HUES6 (cell line): Measurements from ENCODE around the gene TMEM131L.
"Not testable (repeated sequence)": the region's sequence is repeated elsewhere in the genome, so short reads cannot be mapped to it uniquely, and the experiment has no call there.

ENCODE experiments used
- H3K27ac ChIP-seq: 2 replicates; pipeline ENCODE4 v1.7.0; 2013; ENCODE audit warnings: low read depth, mild to moderate bottlenecking, low read length, inconsistent platforms
- H3K27me3 ChIP-seq: 2 replicates; pipeline ENCODE4 v1.6.1; 2013; ENCODE audit warnings: low read length; ENCODE audit not compliant: control insufficient read depth, insufficient read depth
- H3K36me3 ChIP-seq: 2 replicates; pipeline ENCODE4 v1.6.1; 2013; ENCODE audit warnings: low read length; ENCODE audit not compliant: control insufficient read depth, insufficient read depth
- H3K4me1 ChIP-seq: 2 replicates; pipeline ENCODE4 v1.6.1; 2013; ENCODE audit warnings: low read length; ENCODE audit not compliant: control insufficient read depth, insufficient read depth
- H3K4me3 ChIP-seq: 2 replicates; pipeline ENCODE4 v1.5.1; 2013; ENCODE audit warnings: low read depth, low read length
- H3K9ac ChIP-seq: one replicate; pipeline ENCODE4 v1.6.1; 2013; ENCODE audit warnings: mild to moderate bottlenecking, low read length
- H3K9me3 ChIP-seq: 2 replicates; pipeline ENCODE4 v1.6.1; 2013; ENCODE audit warnings: low read depth, low read length; ENCODE audit not compliant: control insufficient read depth, insufficient read depth

TMEM131L gene

GRCh38 chr4:153494562-153494961 is 28.4 kb downstream of the TMEM131L start:
- Histone ChIP-seq H3K27me3 (no peaks in the 10 kb centered on the region), H3K27ac (peak overlapping the region; percentile 12; the same call in 1 of the 2 replicates), H3K36me3 (no peaks in the 10 kb centered on the region), H3K4me3 (no peak overlapping the region), H3K9me3 (no peaks in the 10 kb centered on the region), H3K9ac (peak overlapping the region; percentile 38), H3K4me1 (peaks cover 59% of the 10 kb centered on the region)

GRCh38 chr4:153495480-153496193 is 29.5 kb downstream of the TMEM131L start:
- Histone ChIP-seq H3K27me3 (no peaks in the 10 kb centered on the region), H3K4me1 (peaks cover 51% of the 10 kb centered on the region), H3K9me3 (no peaks in the 10 kb centered on the region), H3K9ac (peak overlapping the region; percentile 45), H3K4me3 (no peak overlapping the region), H3K27ac (peak overlapping the region; percentile 57; the same call in 1 of the 2 replicates), H3K36me3 (no peaks in the 10 kb centered on the region)

GRCh38 chr4:153497091-153497531 is 31.0 kb downstream of the TMEM131L start:
- H3K4me3 ChIP-seq, result no peak overlapping the region
- H3K36me3 ChIP-seq, result no peaks in the 10 kb centered on the region
- no peak overlapping the region for H3K9ac ChIP-seq
- H3K27ac ChIP-seq, result no peak overlapping the region
- no peaks in the 10 kb centered on the region for H3K9me3 ChIP-seq
- H3K4me1 ChIP-seq, result peaks cover 51% of the 10 kb centered on the region
- H3K27me3 ChIP-seq, result no peaks in the 10 kb centered on the region

GRCh38 chr4:153497988-153498967 is 32.1 kb downstream of the TMEM131L start:
- Histone ChIP-seq H3K9ac (peak overlapping the region; percentile 20), H3K36me3 (no peaks in the 10 kb centered on the region), H3K27ac (peak overlapping the region; percentile 54; the same call in 1 of the 2 replicates), H3K4me1 (peaks cover 51% of the 10 kb centered on the region), H3K9me3 (no peaks in the 10 kb centered on the region), H3K4me3 (no peak overlapping the region), H3K27me3 (no peaks in the 10 kb centered on the region)

GRCh38 chr4:153499005-153499404 is 32.8 kb downstream of the TMEM131L start:
- no peak overlapping the region for H3K27ac ChIP-seq
- no peaks in the 10 kb centered on the region for H3K9me3 ChIP-seq
- H3K4me1 ChIP-seq, result peaks cover 45% of the 10 kb centered on the region

GRCh38 chr4:153501578-153501977 is 35.4 kb downstream of the TMEM131L start:
- Histone ChIP-seq H3K4me1 (peaks cover 24% of the 10 kb centered on the region), H3K9me3 (no peaks in the 10 kb centered on the region), H3K27me3 (no peaks in the 10 kb centered on the region), H3K27ac (no peak overlapping the region), H3K4me3 (no peak overlapping the region), H3K9ac (no peak overlapping the region), H3K36me3 (no peaks in the 10 kb centered on the region)

More at GRCh38 chr4:153499005-153499404, 32.8 kb downstream of the TMEM131L start:
- Histone ChIP-seq H3K4me3 (no peak overlapping the region), H3K27me3 (no peaks in the 10 kb centered on the region), H3K36me3 (no peaks in the 10 kb centered on the region), H3K9ac (no peak overlapping the region)

GRCh38 chr4:153502584-153502983 is 36.4 kb downstream of the TMEM131L start:
- Histone ChIP-seq H3K36me3 (no peaks in the 10 kb centered on the region), H3K27me3 (no peaks in the 10 kb centered on the region), H3K4me1 (peaks cover 16% of the 10 kb centered on the region), H3K9ac (no peak overlapping the region), H3K4me3 (no peak overlapping the region), H3K27ac (no peak overlapping the region), H3K9me3 (no peaks in the 10 kb centered on the region)

- Histone ChIP-seq H3K4me3 (no peak overlapping the region), H3K36me3 (0 out of 2 replicates have a peak, but pooled peaks cover 3% of the 10 kb centered on the region), H3K4me1 (no peaks in the 10 kb centered on the region; the same call in 1 of the 2 replicates), H3K9ac (no peak overlapping the region), H3K9me3 (peaks cover 5% of the 10 kb centered on the region), H3K27ac (no peak overlapping the region), H3K27me3 (no peaks in the 10 kb centered on the region)
Observed at GRCh38 chr4:153506341-153507309, 40.5 kb downstream of the TMEM131L start.

- Histone ChIP-seq H3K4me3 (no peak overlapping the region), H3K36me3 (0 out of 2 replicates have a peak, but pooled peaks cover 3% of the 10 kb centered on the region), H3K27me3 (no peaks in the 10 kb centered on the region), H3K27ac (no peak overlapping the region), H3K9ac (no peak overlapping the region), H3K9me3 (peaks cover 5% of the 10 kb centered on the region), H3K4me1 (peaks cover 6% of the 10 kb centered on the region; the same call in 1 of the 2 replicates)
Observed at GRCh38 chr4:153507310-153508073, 41.3 kb downstream of the TMEM131L start.

GRCh38 chr4:153509212-153509611 is 43.1 kb downstream of the TMEM131L start:
- H3K9ac ChIP-seq, H3K27me3 ChIP-seq, H3K9me3 ChIP-seq, H3K27ac ChIP-seq, H3K36me3 ChIP-seq, H3K4me3 ChIP-seq: not testable (repeated sequence)
- H3K4me1 ChIP-seq, result peaks cover 23% of the 10 kb centered on the region
